B cell (primary cell): Measurements from ENCODE around the gene TTC28. TPM values are rescaled to one million over a fixed set of nuclear protein-coding genes. Genes with fewer than 3 reads are reported as not detected.
"Not testable (repeated sequence)": the region's sequence is repeated elsewhere in the genome, so short reads cannot be mapped to it uniquely, and the experiment has no call there.

Experiments used
- ATAC-seq: fragments of 200-7000 bp; cut with Tn5 transposase; one replicate; pipeline ENCODE4 v1.10.0; 2021; ENCODE audit warnings: low read depth, mild to moderate bottlenecking, moderate number of reproducible peaks, moderate library complexity
- CTCF ChIA-PET: fragments of 350-600 bp; sonication (Branson Sonifier 250); formaldehyde crosslinking; loops from one replicate; lab custom pipeline; 2021; ENCODE audit warnings: antibody characterized with exemption, inconsistent platforms; lab: Charles Lee
- POLR2A ChIA-PET: fragments of 350-600 bp; sonication (Branson Sonifier 250); formaldehyde crosslinking; loops from one replicate; lab custom pipeline; 2021; ENCODE audit warnings: antibody characterized with exemption; lab: Charles Lee
- DNase-seq: peaks from one replicate; pipeline ENCODE4 v3.0.0; 2013
- H2AFZ ChIP-seq: 2 replicates; pipeline ENCODE4 v1.6.1; 2012; ENCODE audit warnings: mild to moderate bottlenecking, low read depth, low read length; ENCODE audit not compliant: insufficient read depth, poor library complexity, severe bottlenecking
- H3K27ac ChIP-seq, 2 donors: 1 replicate in 1 of 2; 2 replicates in 1 of 2; pipeline ENCODE4 v1.5.1; 2012 to 2013; ENCODE audit warnings: low read length in 2 of 2, mild to moderate bottlenecking in 2 of 2, moderate library complexity in 1 of 2
- H3K27me3 ChIP-seq, 4 experiments: fragments of 200-600 bp in 1 of 4; sonication (generic) in 1 of 4; replicated peaks in 1 of 4; 1 replicate in 2 of 4; 2 replicates in 2 of 4; pipeline versions ENCODE4 v1.6.1 to v1.7.0; 2013 to 2016; ENCODE audit warnings: low read length in 3 of 4, mild to moderate bottlenecking in 2 of 4, mixed read lengths in 1 of 4, moderate library complexity in 1 of 4; ENCODE audit not compliant: insufficient read depth in 4 of 4, control insufficient read depth in 3 of 4; ENCODE audit errors: control extremely low read depth in 1 of 4
- H3K36me3 ChIP-seq, 2 experiments: replicated peaks in 1 of 2; 1 replicate in 1 of 2; 2 replicates in 1 of 2; pipeline versions ENCODE4 v1.6.1 to v1.7.1; 2013; ENCODE audit warnings: low read length in 1 of 2; ENCODE audit not compliant: insufficient read depth in 2 of 2, control insufficient read depth in 1 of 2; ENCODE audit errors: control extremely low read depth in 1 of 2, extremely low read depth in 1 of 2
- H3K4me1 ChIP-seq, 2 donors: fragments of 200-600 bp in 1 of 2; sonication (generic) in 1 of 2; 1 replicate in 1 of 2; 2 replicates in 1 of 2; pipeline versions ENCODE4 v1.5.1 to v1.6.1; 2013 to 2017; ENCODE audit warnings: low read length in 2 of 2; ENCODE audit not compliant: control insufficient read depth in 2 of 2, insufficient read depth in 2 of 2
- H3K4me2 ChIP-seq: replicated peaks from 2 replicates; pipeline ENCODE3; 2012; ENCODE audit warnings: mild to moderate bottlenecking, low read depth, low read length; ENCODE audit not compliant: poor library complexity, severe bottlenecking
- H3K4me3 ChIP-seq, 5 experiments: fragments of 200-600 bp in 1 of 5; sonication (generic) in 1 of 5; 1 replicate in 3 of 5; 2 replicates in 2 of 5; pipeline versions ENCODE4 v1.5.1 to v1.7.0; 2011 to 2016; ENCODE audit warnings: low read length in 4 of 5, mild to moderate bottlenecking in 4 of 5, low read depth in 2 of 5, control low read depth in 1 of 5, moderate library complexity in 1 of 5; ENCODE audit not compliant: insufficient read depth in 1 of 5; ENCODE audit errors: control extremely low read depth in 1 of 5, extremely low read depth in 1 of 5
- H3K79me2 ChIP-seq: fragments of 200-600 bp; sonication (generic); one replicate; pipeline ENCODE4 v1.6.0; 2016; ENCODE audit warnings: low read length; ENCODE audit not compliant: control insufficient read depth, insufficient read depth
- H3K9ac ChIP-seq: fragments of 200-600 bp; sonication (generic); 2 replicates; pipeline ENCODE4 v1.6.1; 2017; ENCODE audit warnings: mild to moderate bottlenecking, low read length, moderate library complexity
- H3K9me3 ChIP-seq, 3 donors: one replicate each; pipeline versions ENCODE4 v1.6.1 to v1.7.1; 2013; ENCODE audit warnings: low read length in 2 of 3; ENCODE audit not compliant: control insufficient read depth in 2 of 3, insufficient read depth in 1 of 3; ENCODE audit errors: control extremely low read depth in 1 of 3
- H4K20me1 ChIP-seq: 2 replicates; pipeline ENCODE4 v1.6.0; 2012; ENCODE audit warnings: mild to moderate bottlenecking, low read length; ENCODE audit not compliant: insufficient read depth, control insufficient read depth, poor library complexity, severe bottlenecking
- H3K27ac Mint-ChIP-seq: one replicate; pipeline ENCODE4 v1.8.0; 2021; ENCODE audit warnings: mixed read lengths
- H3K27me3 Mint-ChIP-seq: one replicate; pipeline ENCODE4 v1.8.0; 2021; ENCODE audit warnings: mixed read lengths
- H3K4me1 Mint-ChIP-seq: one replicate; pipeline ENCODE4 v1.8.0; 2021; ENCODE audit warnings: mixed read lengths
- H3K4me3 Mint-ChIP-seq: one replicate; pipeline ENCODE4 v1.8.0; 2021; ENCODE audit warnings: mixed read lengths
- H3K9me3 Mint-ChIP-seq: one replicate; pipeline ENCODE4 v1.8.0; 2022; ENCODE audit warnings: mixed read lengths; ENCODE audit not compliant: insufficient read depth
- EZH2 ChIP-seq: IDR thresholded peaks from 2 replicates; pipeline ENCODE4 v1.6.1; 2012; ENCODE audit warnings: borderline replicate concordance, low read depth, mild to moderate bottlenecking, moderate library complexity, low read length; ENCODE audit not compliant: insufficient read depth, poor library complexity, severe bottlenecking
- WGBS: methylation state at CpG from one replicate; pipeline ENCODE4 v1.1.5; 2013; ENCODE audit warnings: missing lambda C conversion rate; ENCODE audit not compliant: insufficient coverage; 5-methylcytosine and 5-hydroxymethylcytosine counted together
- intact Hi-C: fragments of 100-400 bp; cut with micrococcal nuclease; formaldehyde crosslinking; loops from one replicate; pipeline ENCODE4 v1.10.0; 2022
- polyA plus RNA-seq: library from polyadenylated mRNA; depleted of rRNA; stranded (reverse); fragments of >200 nt; gene quantifications from 2 replicates; pipeline ENCODE4 v1.2.3, GENCODE V29; 2012
- total RNA-seq, 2 donors: library from RNA; stranded (reverse); fragments of 120-200 nt in 1 of 2; gene quantifications; 1 replicate in 1 of 2; 2 replicates in 1 of 2; pipeline versions ENCODE4 v1.2.3 to v1.2.4, GENCODE V29; 2013 to 2022
- TF ChIP-seq, protein P1 (sequence below): fragments of 200-600 bp; IDR thresholded peaks from one replicate; pipeline ENCODE4 v1.8.0; 2022; ENCODE audit warnings: antibody characterized with exemption, mild to moderate bottlenecking

TTC28 gene
- total and polyA plus RNA-seq, 2 donors (not counting 1 experiment from before 2014, with no cell fraction given) = 4.5 to 7.3 TPM

- WGBS = no CpG with 5 or more reads among the region's 2 CpGs
- Histone ChIP-seq H3K27me3 (no peaks in the 10 kb centered on the region), H2AFZ (no peak overlapping the region), H3K4me3 (no peak overlapping the region), H4K20me1 (no peaks in the 10 kb centered on the region), H3K27ac (no peak overlapping the region), H3K79me2 (no peaks in the 10 kb centered on the region), H3K9me3 (no peaks in the 10 kb centered on the region), H3K4me2 (no peak overlapping the region), H3K4me1 (no peaks in the 10 kb centered on the region), H3K9ac (no peak overlapping the region), H3K36me3 (no peaks in the 10 kb centered on the region)
- no peak for DNase-seq
- ChIA-PET POLR2A (no interaction called here), CTCF (no interaction called here)
- Mint-ChIP-seq H3K4me1 (no peaks in the 10 kb centered on the region), H3K27ac (no peak overlapping the region), H3K27me3 (peaks cover 17% of the 10 kb centered on the region), H3K9me3 (peaks cover 2% of the 10 kb centered on the region), H3K4me3 (no peak overlapping the region)
- intact Hi-C loops = no loop called here
- ATAC-seq = no peak
- TF ChIP-seq, protein P1, sequence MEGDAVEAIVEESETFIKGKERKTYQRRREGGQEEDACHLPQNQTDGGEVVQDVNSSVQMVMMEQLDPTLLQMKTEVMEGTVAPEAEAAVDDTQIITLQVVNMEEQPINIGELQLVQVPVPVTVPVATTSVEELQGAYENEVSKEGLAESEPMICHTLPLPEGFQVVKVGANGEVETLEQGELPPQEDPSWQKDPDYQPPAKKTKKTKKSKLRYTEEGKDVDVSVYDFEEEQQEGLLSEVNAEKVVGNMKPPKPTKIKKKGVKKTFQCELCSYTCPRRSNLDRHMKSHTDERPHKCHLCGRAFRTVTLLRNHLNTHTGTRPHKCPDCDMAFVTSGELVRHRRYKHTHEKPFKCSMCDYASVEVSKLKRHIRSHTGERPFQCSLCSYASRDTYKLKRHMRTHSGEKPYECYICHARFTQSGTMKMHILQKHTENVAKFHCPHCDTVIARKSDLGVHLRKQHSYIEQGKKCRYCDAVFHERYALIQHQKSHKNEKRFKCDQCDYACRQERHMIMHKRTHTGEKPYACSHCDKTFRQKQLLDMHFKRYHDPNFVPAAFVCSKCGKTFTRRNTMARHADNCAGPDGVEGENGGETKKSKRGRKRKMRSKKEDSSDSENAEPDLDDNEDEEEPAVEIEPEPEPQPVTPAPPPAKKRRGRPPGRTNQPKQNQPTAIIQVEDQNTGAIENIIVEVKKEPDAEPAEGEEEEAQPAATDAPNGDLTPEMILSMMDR = no peak
- no peak for TF ChIP-seq EZH2
Measured at GRCh38 chr22:28563636-28564035, 116.0 kb downstream of the TTC28 start.

DNA sequence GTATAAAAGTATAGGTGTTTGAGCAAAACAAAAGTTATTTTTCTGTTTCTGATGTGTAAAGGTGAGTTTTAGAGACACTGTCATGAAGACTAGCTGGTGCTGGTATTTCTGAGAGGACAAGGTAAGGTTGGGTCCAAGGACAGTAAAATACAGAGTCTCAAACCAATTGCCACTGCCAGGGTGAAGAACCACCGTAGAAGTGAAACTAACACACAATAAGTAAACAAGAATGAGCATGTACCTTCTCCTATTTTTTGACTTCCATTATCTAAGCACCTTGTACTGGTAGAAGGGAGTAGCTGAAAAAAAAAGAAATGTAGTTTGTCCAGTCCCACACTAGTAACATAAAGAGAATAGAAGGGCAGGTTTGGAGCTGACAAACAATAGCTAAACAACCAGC is 117.3 kb downstream of the TTC28 start:
- no peaks in the 10 kb centered on the region for H3K36me3 ChIP-seq
- H3K4me2 ChIP-seq = no peak overlapping the region
- no peaks in the 10 kb centered on the region for H3K27me3 ChIP-seq
- H2AFZ ChIP-seq = no peak overlapping the region
- CTCF ChIA-PET = no interaction called here
- no peak overlapping the region for H3K4me3 ChIP-seq
- intact Hi-C loops = no loop called here
- Mint-ChIP-seq H3K4me1 (no peaks in the 10 kb centered on the region), H3K27me3 (peaks cover 13% of the 10 kb centered on the region), H3K27ac (no peak overlapping the region), H3K4me3 (no peak overlapping the region), H3K9me3 (peaks cover under 1% of the 10 kb centered on the region)
- ATAC-seq (no peak), DNase-seq (no peak)
- no peak overlapping the region for H3K27ac ChIP-seq
- H3K9ac ChIP-seq = no peak overlapping the region
- H4K20me1 ChIP-seq = no peaks in the 10 kb centered on the region
- no peaks in the 10 kb centered on the region for H3K4me1 ChIP-seq
- TF ChIP-seq, protein P1 = no peak
- no peak for TF ChIP-seq EZH2
- H3K9me3 ChIP-seq = peaks cover 0 to 2% (median 0%) of the 10 kb centered on the region in 3 donors
- no CpG with 5 or more reads among the region's 1 CpG for WGBS
- POLR2A ChIA-PET = no interaction called here
- H3K79me2 ChIP-seq = no peaks in the 10 kb centered on the region

GRCh38 chr22:28560743-28561101 is 118.9 kb downstream of the TTC28 start:
- H3K27ac ChIP-seq, CTCF ChIA-PET, H3K9ac ChIP-seq, H3K4me1 ChIP-seq, H3K36me3 ChIP-seq, H3K9me3 Mint-ChIP-seq, H3K27me3 ChIP-seq, H3K79me2 ChIP-seq, ATAC-seq, H2AFZ ChIP-seq, intact Hi-C loops, H3K4me3 ChIP-seq, H3K4me3 Mint-ChIP-seq, H3K27ac Mint-ChIP-seq, POLR2A ChIA-PET, H3K4me2 ChIP-seq, H3K4me1 Mint-ChIP-seq, H3K27me3 Mint-ChIP-seq, H3K9me3 ChIP-seq, H4K20me1 ChIP-seq, DNase-seq: not testable (repeated sequence)
- no CpG with 5 or more reads among the region's 5 CpGs for WGBS
